Breast epithelium (tissue), 3 donors: ENCODE results near the gene TMEM178B.

Source experiments
- POLR2A ChIP-seq: fragments of 450-650 bp; IDR thresholded peaks from one replicate; pipeline ENCODE4 v1.6.1; 2016; ENCODE audit warnings: antibody characterized with exemption, mild to moderate bottlenecking, moderate library complexity
- POLR2AphosphoS5 ChIP-seq, 3 donors: sonication (generic); formaldehyde crosslinking; IDR thresholded peaks; one replicate each; pipeline ENCODE4 v1.6.1; 2017; ENCODE audit warnings: antibody characterized with exemption in 3 of 3
- TF ChIP-seq, protein P1 (sequence below), 3 donors: fragments of 450-650 bp; IDR thresholded peaks; one replicate each; pipeline ENCODE4 v1.5.1; 2016 to 2017; ENCODE audit warnings: antibody characterized with exemption in 3 of 3, mild to moderate bottlenecking in 3 of 3, moderate library complexity in 3 of 3

DNA sequence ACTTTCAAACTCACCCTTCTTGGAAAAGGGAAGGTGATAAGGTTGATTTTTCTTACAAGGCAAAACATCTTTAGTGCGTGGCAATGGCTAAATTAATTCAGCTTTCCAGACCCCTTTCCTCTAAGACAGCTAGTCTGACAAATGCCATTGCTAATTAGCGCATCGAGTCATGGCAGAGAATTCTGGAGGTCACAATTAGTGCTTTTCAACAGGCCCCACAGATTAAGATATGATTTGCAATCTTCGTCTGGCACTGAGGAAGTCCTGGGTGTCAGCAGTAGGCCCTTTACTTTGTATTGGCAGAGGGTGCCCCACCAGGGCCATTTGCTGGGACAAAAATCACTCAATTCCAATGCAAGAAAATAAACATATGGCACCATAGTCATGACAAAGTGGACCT is 288.1 kb downstream of the TMEM178B start:
- TF ChIP-seq POLR2AphosphoS5 (IDR thresholded peaks at IDR 0.05) (no peak), POLR2A (no peak)
- TF ChIP-seq, protein P1, sequence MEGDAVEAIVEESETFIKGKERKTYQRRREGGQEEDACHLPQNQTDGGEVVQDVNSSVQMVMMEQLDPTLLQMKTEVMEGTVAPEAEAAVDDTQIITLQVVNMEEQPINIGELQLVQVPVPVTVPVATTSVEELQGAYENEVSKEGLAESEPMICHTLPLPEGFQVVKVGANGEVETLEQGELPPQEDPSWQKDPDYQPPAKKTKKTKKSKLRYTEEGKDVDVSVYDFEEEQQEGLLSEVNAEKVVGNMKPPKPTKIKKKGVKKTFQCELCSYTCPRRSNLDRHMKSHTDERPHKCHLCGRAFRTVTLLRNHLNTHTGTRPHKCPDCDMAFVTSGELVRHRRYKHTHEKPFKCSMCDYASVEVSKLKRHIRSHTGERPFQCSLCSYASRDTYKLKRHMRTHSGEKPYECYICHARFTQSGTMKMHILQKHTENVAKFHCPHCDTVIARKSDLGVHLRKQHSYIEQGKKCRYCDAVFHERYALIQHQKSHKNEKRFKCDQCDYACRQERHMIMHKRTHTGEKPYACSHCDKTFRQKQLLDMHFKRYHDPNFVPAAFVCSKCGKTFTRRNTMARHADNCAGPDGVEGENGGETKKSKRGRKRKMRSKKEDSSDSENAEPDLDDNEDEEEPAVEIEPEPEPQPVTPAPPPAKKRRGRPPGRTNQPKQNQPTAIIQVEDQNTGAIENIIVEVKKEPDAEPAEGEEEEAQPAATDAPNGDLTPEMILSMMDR (IDR thresholded peaks at IDR 0.05), result no peak
